ENCODE results near the gene PKP1.

The PKP1 gene

DNA sequence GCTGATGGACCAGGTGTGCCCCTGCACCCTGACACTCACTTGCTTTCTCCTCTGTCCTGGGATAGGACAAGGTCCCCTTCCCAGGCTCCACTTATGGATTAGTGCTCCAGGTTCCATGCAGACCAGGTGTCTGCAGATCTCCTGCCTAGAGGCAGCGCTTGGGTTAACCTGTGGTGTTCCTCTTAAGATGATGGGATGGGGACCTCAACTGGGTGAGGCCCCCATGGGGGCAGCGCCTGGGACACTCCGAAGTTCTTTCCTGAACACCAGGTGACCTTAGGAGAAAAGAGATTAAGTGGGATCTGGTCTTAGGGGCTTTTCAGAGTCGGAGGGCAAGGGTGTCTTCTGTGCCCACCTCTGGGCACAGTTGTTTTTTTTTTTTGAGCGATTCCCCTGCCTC is 72.9 kb downstream of the PKP1 start:
- DNase-seq, result no peak

DNA sequence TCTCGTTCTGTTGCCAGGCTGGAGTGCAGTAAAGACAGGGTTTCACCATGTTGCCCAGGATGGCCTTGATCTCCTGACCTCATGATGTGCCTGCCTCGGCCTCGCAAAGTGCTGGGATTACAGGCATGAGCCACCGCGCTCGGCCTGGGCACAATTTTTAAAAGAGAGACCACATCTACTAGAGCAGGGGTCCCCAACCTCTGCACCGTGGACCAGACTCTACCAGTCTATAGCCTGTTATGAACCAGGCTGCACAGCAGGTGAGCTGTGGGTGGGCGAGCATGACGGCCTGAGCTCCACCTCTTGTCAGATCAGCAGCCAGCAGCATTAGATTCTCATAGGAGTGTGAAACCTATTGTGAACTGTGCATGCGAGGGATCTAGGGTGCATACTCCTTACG is 73.4 kb downstream of the PKP1 start:
- no peak for DNase-seq

DNA sequence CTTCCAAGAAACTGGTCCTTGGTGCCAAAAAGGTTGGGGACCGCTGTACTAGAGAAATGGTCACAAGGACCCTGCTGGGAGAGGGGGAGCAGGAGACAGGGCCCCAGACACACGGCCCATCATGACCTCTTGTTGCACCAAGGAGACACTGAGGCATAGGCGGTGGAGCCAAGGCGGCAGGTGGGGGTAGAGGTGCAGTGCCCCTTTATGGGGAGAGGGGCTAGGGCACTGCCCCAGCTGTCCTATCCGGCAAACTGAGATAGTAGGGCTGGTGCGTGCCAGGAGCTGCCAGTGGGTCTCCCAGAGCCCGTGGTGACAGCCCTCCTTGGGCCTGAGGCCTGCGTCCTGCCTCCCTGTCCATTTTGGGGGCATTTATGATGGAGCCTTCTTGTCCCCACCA is 73.9 kb downstream of the PKP1 start:
- no peak for DNase-seq

DNA sequence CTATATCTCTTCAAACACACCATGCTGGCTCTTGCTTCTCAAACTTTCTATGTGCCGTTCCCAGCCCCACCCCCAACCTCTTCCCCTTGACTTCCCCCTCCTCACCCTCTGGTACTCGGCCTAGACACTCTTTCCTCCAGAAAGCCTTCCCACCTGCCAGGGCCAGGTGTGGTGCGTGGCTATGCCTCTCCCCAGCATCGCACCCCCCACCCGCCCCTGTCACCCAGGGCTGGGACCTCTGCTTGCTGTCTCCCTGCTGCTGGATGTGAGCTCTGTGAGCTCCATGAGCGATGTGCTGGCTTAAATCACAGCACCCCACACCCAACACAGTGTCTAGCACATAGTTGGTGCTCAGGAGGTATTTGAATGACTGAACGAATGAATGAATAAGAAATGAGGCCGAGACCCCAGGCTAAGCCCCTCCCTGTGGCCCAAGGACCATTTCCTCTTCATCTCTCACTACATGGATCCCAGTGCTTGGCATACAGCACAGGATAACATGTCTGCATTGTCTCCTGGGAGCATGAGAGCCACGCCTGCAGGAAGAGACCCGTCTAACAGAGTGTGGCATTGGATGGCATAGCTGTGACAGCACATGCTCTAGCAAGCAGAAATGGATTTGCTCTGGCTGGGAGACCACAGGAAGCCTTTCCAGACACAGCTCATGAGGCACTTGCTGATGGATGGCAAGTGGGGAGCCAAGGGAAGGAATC is 74.5 kb downstream of the PKP1 start:
- no peak for DNase-seq

DNA sequence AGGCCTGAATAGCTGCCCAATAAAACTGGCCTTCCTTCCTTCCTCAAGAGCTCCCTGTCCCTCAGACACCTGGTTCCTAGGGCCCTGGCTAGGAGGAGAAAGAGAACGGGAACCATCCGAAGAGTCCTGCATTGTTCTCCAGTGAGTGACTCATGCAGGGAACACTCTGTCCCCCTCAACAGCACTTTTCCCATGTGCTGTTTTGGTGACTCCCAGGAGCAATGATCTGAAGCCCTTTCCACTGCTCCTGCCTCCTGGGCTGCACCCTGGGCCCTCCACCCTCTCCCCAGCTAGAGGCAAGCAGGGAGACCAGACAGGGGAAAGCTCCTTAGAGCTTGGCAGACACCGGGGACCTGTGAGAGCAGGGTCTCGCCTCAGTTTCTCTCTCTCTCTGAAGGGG is 75.3 kb downstream of the PKP1 start:
- no peak for DNase-seq

DNA sequence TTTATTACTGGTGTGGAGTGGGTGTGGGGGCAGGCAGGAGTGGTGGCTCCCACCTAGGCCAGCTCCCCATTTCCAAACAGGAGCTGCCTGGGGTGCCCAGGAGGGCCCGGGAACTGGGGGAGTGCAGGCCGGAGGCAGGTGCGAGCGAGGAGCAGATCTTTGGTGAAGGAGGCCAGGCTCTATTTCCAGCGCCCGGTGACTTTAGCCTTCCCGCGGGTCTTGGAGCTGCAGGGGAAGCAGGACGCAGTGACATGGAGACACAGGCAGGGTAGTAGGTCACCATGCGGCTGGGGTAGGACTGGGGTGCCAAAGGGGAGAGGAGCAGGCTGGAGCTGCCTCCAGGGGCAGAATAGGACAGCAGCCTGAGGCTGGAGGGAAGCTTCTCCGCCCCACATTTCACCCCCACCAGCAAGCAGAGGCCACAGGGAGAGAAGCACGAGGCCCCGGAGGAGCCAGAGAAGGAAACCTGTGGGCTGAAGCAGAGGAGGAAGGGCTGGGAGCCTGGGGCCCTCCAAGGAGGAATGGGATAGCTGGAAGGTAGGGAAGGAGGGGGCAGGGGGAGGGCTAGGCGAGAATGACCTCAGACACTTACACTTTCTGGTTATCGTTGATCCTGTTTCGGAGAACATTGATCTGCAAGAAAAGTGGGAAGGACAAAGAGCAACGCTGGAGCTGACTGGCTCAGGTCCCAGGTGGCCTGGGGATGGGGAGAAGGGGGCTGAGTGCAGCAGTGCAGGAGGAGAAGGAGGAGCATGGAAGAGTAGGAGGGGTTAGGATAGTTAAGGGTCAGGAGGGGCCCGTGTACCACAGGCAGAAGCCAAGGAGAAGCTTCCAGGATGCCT is 75.9 kb downstream of the PKP1 start:
- DNase-seq, result no peak

DNA sequence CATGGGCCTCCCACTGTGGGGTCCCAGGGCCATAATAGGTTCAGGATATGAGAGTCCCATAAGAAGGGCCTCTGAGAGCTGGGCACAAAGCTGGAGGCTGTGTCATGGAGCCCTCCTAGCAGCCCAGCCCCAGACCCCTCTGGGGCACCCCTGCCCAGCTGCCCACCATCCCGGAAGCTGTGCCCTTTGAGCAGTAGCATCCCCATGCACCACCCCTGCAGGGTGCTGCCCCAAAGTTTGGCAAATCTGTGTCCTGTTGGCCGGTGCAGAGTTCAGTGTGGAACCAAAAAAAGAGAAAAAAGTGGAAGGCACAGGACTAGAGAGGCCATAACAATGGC is 76.5 kb downstream of the PKP1 start:
- DNase-seq, result no peak

DNA sequence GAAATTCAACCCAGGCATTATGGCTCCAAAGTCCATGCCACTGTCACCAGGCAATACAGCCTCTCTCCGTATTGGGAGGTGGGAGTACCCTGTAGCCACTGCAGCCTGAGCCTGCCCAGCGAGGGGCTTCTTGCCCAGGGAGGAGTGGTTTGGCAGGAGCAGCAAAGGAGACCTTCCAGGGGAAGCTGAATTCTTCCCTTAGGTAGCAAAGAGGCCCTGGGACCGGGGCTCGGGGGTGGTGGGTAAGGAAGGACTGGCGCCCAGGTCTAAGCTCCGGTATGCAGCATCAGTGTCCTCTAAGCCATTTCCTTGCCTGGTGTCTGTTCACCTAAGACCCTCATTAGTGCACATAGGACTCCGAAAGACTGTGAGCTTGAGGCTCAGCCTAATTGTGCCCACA is 77.2 kb downstream of the PKP1 start:
- no peak for DNase-seq

DNA sequence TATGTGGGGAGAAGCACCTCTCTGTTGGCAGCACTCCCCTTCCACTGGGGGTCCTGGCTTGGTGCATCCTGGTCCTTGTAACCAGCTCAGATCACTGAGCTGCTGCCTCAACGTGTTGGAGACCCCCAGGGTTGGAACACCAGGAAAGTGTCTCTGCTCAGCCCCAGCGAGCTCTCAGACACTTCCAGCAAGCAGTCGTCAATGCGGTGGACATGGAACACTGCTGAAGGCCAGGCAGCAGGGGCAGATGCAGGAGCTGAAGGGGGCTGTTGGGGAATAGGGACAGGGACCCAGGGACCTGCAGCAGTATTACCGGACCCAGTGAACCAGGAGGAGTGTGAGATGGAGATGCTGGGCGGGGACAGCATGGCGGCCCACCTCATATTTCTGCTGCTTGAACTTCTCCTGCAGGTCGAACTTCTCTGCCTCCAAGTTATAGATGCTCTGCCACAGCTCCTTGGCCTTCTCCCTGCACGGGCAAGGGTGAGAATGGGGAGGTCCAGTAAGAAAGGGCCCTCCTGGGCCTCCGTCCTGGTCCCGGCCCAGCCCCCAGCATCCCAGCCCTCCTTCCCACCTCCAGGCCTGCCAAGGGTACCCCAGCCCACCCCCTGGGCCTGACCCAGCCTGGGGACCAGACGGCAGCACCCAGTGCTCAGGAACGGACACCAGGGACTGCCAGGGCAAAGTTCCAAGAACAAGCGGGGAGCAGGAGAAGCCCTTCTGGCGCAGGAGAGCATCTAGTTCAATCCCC is 77.8 kb downstream of the PKP1 start:
- DNase-seq, result no peak

DNA sequence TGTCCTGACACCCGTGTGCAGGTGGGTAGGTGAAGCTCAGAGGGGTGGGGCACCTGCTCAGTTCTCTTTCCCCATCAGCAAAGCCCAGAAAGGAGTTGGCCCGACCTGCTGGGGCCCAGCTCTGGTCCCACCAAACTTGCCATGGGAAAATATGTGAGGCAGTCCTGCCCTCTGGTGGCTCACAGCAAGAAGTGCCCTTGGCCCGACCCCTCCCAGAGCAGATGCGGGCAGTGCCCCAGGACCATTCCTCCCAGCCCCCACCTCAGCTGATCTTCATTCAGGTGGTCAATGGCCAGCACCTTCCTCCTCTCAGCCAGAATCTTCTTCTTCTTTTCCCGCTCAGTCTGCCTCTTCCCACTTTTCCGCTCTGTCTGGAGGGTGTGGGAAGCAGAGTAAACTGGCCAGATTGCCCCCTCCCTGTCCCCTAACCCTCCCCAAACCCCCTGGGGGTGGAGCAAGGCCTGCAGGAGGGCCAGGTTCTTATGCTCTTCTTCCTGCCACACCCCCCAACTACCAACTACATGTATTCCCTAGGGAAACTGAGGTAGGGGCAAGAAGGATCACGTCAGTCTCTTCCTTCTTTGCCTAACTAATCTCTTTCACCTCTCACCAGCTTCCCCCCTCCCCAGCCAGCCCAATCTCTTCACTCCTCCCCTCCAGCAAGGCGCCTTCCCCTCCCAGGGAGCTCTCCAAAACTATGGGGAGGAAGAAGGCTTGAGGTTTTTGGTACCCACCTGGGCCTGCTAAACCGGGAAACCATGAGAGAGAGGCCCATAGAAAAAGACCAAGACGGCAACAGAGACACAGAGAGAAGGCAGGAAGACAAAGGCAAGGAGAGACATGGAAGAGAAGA is 78.6 kb downstream of the PKP1 start:
- DNase-seq, result no peak

DNA sequence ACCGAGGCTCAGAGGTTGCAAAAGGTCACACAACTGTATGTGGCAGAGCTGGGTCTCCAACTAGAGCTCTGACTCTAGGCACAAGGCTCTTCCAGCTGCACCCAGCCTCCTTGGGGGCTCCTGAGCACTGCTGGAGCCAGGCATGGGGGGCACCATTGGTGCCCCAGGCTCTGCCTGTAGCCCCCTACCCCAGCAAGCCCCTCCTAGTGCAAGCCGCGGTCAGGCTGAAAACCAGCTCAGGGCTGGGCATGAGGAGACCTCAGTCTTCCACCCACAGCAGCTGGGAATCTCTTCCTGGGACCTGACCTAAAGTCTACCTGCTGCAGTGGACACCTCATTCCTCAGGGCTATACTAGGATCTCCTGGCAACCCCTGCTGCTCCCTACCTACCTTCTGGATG is 79.6 kb downstream of the PKP1 start:
- no peak for DNase-seq

DNA sequence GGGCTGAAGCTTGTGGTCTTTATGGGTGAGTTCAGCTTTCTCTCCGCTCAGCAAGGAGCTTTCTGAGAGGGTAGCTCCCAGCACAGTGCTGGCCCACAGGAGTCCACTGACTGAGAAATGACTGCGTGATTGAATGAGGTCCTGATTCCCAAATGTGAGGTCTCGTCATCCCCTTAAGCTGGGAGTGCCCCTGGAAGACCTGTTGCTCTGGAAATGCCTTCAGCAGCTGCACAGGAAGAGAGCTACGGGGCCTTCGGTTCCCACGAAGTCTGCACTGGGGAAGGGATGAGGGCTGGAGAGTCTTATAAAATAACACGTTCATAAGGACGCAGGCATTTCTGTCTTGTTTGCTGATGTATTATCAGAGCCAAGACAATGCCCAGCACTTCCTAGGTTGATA is 80.2 kb downstream of the PKP1 start:
- no peak for DNase-seq

DNA sequence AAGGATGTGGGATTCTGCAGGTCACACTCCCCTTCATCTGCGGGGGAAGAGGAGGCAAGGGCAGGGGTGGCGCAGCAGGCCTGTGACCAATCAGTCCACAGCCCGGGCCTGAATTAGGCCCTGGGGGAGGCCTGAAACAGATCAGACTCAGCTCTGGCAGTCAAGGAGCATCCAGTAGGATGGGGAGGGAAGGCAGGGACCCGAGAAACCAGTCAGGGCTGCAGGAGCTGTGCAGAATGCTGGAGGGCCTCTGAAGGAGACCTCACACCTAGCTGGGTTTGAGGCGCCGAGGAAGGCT is 81.5 kb downstream of the PKP1 start:
- no peak for DNase-seq

DNA sequence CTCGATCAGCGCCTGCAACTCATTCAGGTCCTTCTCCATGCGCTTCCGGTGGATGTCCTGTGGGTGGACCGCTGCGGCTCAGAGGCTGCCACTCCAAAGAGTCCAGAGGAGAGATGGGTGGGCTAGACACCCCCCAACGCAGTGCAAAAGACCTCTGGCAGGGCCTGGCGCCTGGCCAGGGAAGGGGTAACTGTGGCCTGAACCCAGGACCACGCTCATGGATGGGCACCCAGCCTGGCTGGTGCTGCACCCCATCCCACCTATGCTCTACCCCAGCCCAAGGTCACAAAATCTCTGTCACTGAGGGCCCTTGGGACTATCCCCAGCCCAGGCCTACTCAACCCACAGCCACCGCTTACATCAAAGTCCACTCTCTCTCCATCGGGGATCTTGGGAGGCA is 81.9 kb downstream of the PKP1 start:
- no peak for DNase-seq

DNA sequence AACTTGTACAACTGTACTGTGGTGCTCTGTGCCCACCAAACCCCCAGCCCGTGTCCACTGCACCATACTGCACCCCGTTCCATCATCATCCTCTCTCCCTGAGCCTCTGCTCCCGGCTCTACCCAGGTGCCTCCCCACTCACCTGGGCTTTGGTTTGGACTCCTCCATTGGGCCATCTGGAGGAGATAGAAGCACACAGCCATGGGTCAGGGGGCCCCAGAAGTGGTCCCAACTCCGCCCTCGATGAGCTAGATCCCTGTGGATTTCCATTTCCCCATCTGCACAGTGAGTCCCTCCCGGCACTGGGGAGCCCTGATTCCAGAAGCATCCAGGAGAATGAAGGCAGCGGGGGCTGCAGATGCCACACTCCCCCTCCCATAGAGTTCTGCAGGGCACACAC is 83.4 kb downstream of the PKP1 start:
- no peak for DNase-seq

DNA sequence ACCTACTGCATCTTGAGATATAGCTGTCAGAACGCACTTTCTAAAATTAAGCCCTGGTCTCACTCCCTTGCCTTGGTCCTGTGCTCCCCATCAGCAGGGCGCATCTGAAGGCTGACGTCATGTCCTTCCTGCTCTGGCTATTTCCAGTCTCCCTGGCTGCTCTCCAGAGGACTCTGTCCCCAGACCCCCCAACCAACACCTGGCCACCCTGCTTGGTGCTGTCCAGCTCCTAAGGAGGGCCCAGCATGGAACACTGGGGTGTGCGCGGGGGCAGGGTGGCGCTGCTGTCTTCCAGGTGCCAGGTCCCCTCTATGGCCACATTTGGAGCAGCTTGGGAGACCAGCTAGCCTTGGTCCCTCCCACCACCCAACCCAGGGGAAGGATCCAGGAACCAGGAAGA is 85.9 kb downstream of the PKP1 start:
- DNase-seq, result no peak

DNA sequence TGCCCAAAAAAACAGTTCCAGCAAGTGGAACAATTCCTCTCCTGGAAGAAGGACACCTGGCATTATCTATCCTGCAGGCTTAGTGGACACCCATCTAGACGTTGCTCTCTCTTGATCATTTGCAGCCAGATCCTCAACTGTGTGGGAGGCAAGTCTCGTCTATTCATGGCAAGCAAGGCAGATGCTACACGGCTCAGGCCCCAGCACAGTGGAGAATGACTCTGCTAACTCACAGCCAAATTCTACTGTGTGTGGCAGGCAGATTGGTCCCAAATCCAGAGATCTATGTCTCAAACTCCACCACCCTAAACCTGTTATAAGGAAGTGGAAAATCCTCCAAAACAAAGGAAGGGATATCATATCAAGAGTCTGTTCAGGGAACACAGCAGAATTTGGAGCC is 87.2 kb downstream of the PKP1 start:
- DNase-seq, result no peak

DNA sequence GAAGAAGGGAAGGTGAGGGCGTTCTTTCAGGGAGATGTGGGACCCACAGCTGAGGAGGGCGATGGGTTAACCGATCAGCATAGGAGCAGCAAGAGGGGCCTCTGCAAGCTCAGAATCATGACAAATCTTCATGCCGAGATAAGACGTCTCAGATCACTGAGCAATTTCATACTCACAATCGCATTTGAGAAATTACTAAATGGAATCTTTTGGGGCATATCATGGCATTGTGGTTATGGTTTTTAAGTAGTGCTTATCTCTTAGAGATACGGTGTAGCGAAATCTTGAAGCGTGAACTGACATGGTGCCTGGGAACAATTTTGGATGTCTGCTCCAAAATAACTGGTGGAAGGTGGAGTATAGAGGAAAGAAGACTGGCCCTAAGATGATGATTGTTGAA is 88.0 kb downstream of the PKP1 start:
- DNase-seq, result no peak

DNA sequence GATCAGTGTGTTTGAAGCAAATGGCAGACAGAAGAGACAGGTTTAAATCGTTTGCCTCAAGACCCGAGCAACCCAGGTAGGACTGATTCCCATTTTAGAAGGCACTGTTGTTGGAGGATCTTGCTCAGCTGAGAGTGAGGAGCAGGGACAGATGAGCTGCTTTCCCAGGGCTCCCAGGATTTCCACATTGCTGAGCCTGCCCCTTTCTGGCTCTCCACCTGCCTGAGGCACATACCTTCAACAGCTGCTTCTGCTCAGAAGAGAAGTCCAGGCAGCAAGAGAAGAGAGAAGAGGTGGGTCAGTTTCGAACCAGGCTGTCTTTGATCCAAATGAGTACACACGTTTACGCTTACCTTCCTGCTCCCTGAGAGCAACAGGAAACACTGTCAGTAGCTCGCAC is 88.5 kb downstream of the PKP1 start:
- DNase-seq, result no peak

DNA sequence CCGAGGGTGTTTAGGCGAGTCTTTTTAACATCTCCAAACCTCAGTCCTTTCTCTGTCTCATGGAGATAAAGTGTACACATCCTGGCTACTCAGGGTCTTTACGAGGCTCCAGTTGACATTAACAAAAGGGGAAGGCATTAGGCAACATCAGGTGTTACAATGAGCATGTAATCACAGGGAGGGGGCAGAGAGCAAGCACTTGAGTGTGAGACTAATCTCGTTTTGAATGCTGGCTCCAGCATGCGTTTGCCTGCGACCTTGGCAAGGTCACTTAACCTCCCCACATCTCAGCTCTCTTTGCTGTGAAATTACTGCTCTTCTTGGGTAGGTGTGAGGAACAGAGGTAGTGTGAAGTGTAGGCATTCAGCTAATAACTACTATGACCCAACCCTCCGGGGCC is 91.1 kb downstream of the PKP1 start:
- DNase-seq, result no peak

DNA sequence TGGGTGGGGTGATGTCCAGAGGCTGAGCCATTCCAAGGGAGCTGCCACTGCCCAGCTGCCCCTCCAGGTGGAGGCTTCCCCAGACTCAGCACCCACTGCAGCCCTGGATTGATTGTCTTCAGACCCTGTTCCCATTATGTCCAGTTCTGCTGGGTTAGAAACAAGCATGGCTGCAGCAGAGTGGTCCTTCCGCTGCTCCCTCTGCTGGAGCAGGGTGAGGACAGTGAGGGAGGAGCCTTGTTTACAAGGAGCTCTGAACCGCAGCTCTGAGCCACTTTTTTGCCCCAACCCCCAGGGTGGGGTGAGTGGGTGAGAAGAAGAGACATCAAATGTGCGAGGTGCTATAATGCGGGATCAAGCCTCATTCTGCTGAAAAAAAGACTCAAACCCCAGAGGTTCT is 91.9 kb downstream of the PKP1 start:
- DNase-seq, result no peak

DNA sequence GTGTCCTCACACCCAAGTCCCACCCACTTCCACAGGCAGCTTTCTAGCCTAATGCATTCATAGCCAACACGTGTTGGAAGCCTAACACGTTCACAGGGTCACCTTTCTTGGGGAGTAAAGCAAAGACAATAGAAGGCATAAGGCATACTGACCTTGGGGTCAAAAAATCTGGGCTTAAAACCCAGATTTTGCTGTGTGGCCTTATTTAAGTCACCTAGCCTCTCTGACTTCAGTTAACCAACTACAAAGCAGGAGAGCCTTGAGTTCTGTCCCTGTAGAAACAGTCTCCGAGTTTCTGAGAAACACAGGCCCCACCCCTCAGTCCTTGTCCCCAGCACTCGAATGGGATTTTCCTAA is 92.8 kb downstream of the PKP1 start:
- DNase-seq, result no peak
